Adrenal gland (tissue), 5 donors: ENCODE measurements around the gene SEC61A2.

ENCODE experiments used
- POLR2A ChIP-seq, 2 donors: fragments of 450-650 bp; IDR thresholded peaks; one replicate each; pipeline ENCODE4 v1.6.1; 2017; ENCODE audit warnings: antibody characterized with exemption in 2 of 2, mild to moderate bottlenecking in 2 of 2, moderate library complexity in 1 of 2
- TF ChIP-seq, protein P1 (sequence below), 6 experiments: fragments of 450-650 bp in 4 of 6; fragments of 200-600 bp in 2 of 6; sonication (generic) in 1 of 6; IDR thresholded peaks; 1 replicate in 5 of 6; 2 replicates in 1 of 6; pipeline versions ENCODE4 v1.5.1 to v1.8.0; 2016 to 2021; ENCODE audit warnings: antibody characterized with exemption in 6 of 6, mild to moderate bottlenecking in 2 of 6, moderate library complexity in 1 of 6
- donor health status: DM: no; HTN: no; CAD: no.

DNA sequence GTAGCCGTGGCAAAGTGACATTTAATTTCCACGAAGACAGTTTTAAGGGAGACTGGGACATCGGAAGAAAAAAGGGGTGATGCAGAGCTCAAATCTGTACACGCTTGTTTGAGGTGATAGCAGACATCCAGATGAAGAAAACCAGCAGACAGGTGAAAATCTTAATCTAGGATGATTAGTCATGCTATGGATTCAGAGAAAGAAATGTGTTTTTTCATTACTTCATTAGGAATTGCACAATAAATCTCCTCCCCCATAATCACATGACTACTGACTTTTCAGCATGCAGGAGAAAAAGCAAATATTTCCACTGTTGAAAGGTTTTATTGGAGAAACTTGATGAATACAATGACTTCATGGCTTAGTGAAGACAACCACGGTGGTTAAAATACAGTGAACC lies 63.7 kb downstream of the SEC61A2 start:
- TF ChIP-seq, protein P1, sequence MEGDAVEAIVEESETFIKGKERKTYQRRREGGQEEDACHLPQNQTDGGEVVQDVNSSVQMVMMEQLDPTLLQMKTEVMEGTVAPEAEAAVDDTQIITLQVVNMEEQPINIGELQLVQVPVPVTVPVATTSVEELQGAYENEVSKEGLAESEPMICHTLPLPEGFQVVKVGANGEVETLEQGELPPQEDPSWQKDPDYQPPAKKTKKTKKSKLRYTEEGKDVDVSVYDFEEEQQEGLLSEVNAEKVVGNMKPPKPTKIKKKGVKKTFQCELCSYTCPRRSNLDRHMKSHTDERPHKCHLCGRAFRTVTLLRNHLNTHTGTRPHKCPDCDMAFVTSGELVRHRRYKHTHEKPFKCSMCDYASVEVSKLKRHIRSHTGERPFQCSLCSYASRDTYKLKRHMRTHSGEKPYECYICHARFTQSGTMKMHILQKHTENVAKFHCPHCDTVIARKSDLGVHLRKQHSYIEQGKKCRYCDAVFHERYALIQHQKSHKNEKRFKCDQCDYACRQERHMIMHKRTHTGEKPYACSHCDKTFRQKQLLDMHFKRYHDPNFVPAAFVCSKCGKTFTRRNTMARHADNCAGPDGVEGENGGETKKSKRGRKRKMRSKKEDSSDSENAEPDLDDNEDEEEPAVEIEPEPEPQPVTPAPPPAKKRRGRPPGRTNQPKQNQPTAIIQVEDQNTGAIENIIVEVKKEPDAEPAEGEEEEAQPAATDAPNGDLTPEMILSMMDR (IDR thresholded peaks at IDR 0.05): no peak
- no peak for TF ChIP-seq POLR2A (IDR thresholded peaks at IDR 0.05)
